Spinal cord (tissue), 10 donors: ENCODE results near the gene STPG2. TPM values are rescaled to one million over a fixed set of nuclear protein-coding genes. Genes with fewer than 3 reads are reported as not detected.
A peak's percentile ranks its signal among the peaks of the same experiment; 100 is the strongest.

Source experiments
- DNase-seq, 6 donors: peaks; one replicate each; pipeline versions ENCODE4 v3.0.0 to v3.0.0-alpha.2; 2013 to 2015; ENCODE audit warnings: low spot score in 6 of 6, low read depth in 4 of 6
- H3K27ac ChIP-seq: one replicate; pipeline ENCODE4 v1.5.1; 2013; ENCODE audit warnings: low read depth, low read length, control low read depth
- H3K27me3 ChIP-seq: one replicate; pipeline ENCODE4 v1.6.1; 2013; ENCODE audit warnings: low read length; ENCODE audit not compliant: control insufficient read depth, insufficient read depth
- H3K36me3 ChIP-seq: one replicate; pipeline ENCODE4 v1.6.1; 2013; ENCODE audit warnings: low read length; ENCODE audit not compliant: control insufficient read depth, insufficient read depth
- H3K4me1 ChIP-seq: one replicate; pipeline ENCODE4 v1.6.1; 2013; ENCODE audit warnings: low read length; ENCODE audit not compliant: control insufficient read depth, insufficient read depth
- H3K4me3 ChIP-seq: one replicate; pipeline ENCODE4 v1.5.1; 2013; ENCODE audit warnings: low read depth, low read length, control low read depth
- H3K9me3 ChIP-seq: one replicate; pipeline ENCODE4 v1.6.1; 2013; ENCODE audit warnings: low read length; ENCODE audit not compliant: control insufficient read depth, insufficient read depth
- WGBS: methylation state at CpG from one replicate; pipeline ENCODE4 v1.1.5; 2013; ENCODE audit warnings: missing lambda C conversion rate; ENCODE audit not compliant: insufficient coverage; 5-methylcytosine and 5-hydroxymethylcytosine counted together
- long read RNA-seq, 4 donors: transcript quantifications; one replicate each; lab custom pipeline, GENCODE V29; 2026
- polyA plus RNA-seq, 2 donors: library from polyadenylated mRNA; unstranded; fragments of 120-200 nt; gene quantifications; one replicate each; pipeline ENCODE4 v1.2.1, GENCODE V29; 2013; ENCODE audit not compliant: insufficient read length in 2 of 2
- total RNA-seq, 2 donors: library from RNA; depleted of rRNA in 1 of 2; stranded (reverse); fragments of 120-200 nt in 1 of 2; fragments of >200 nt in 1 of 2; gene quantifications; one replicate each; pipeline versions ENCODE4 v1.2.3 to v1.2.4, GENCODE V29; 2013 to 2014
- donor health status: healthy.

STPG2 gene
- total RNA-seq, result 1 to 10 TPM in 1 of 2 donors, under 1 TPM in 1; 0.94 to 2.7 TPM
- polyA plus RNA-seq, result under 1 TPM; 0.13 to 0.29 TPM
- long read RNA-seq, donor 1, result 0 reads
- long read RNA-seq, donor 2, result 0 reads
- long read RNA-seq, donor 3, result 0 reads
- long read RNA-seq, donor 4, result 0 reads

DNA sequence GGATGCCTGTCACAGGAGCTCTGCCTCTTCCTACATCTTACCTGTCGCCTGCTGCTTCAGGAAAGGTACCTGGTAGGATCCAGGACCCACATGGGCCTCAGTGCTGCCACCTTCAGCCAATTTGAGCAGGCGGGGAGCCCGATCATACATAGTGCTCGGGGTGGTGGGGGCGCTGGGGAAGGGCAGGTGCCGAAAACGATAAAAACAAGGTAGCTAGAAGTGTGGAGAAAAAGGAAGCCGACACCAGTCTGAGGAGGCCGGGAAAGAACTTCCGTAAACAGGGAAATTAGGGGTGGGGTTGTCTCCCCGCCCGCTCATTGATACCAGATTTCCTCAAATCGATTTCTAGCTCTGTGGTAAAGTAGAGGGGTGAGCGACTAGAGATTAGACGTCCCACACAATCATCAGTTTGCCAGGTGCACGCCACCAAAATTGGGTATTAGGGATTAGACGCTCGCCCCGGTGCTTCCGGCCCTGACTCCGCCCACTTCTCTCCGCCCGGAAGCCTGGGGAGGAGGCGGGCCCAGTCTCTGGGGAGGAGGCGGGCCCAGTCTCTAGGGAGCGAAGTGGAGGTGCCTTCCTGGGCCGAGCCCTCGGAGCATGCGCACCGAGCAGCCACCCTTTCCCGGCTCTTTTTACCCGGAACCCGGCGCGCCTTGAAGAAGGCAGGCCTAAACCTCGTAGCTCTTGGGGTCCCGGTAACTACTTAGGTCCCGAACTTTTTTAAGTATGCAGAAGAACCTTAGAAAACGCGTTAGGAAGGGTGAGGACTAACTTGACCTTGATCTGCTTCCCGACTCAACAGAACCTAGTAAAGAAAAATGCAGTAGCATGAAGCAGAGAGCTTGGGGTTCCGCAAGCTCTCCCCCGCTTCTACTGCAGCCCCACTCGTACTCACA is at the start of gene STPG2:
STPG2 (minus strand) TSS at position 476 of the 899 bp plus-strand sequence.
- no peaks in the 10 kb centered on the region for H3K9me3 ChIP-seq
- no peaks in the 10 kb centered on the region for H3K27me3 ChIP-seq
- H3K4me1 ChIP-seq, result peaks cover 10% of the 10 kb centered on the region
- WGBS, result under 1% methylated on average over 32 of the region's 44 CpGs
- H3K36me3 ChIP-seq, result no peaks in the 10 kb centered on the region
- peak within 1 kb of the TSS; percentile 86 for H3K4me3 ChIP-seq
- H3K27ac ChIP-seq, result peak within 1 kb of the TSS; percentile 85
- DNase-seq, result peak; percentile 76 to 97 (median 84)

DNA sequence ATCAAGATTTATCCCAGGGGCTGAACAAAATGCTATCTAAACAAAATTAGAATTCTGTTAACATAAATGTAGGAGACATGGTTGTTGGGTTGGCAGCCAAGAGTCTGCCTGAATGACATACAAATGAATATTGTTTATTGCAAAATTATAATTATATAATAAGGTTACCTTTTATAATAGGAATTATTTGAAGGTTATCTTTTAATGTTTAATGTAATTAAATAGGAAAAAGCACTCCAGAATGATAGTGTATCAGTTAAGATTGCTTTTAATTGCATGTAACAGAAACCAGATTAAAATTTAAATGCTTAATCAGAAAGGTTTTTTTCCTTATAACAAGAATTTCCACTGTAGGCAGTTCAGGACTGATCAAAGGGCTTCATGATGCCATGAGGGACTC is 42.0 kb upstream of the STPG2 start:
- no peak for DNase-seq
- no peaks in the 10 kb centered on the region for H3K36me3 ChIP-seq
- no peaks in the 10 kb centered on the region for H3K9me3 ChIP-seq
- H3K27ac ChIP-seq, result no peak overlapping the region
- no peak overlapping the region for H3K4me3 ChIP-seq
- no peaks in the 10 kb centered on the region for H3K4me1 ChIP-seq
- no peaks in the 10 kb centered on the region for H3K27me3 ChIP-seq

DNA sequence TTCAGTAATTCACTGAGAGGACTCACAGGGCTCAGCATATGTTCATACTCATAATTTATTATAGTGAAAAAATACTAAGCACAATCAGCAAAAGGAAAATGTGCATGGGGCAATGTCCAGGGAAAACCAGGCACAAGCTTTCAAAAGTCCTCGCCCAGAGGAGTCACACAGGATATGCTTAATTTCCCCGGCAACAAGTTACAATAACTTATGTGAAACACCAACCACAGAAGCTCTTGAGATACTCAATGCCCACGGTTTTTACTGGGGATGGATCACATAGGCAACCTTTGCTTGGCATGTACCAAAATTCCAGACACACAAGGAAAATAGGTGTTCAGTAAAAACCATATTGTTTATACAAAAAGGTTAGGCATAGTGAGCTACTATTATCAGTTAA is 38.5 kb upstream of the STPG2 start:
- no peak for DNase-seq
- Histone ChIP-seq H3K4me1 (no peaks in the 10 kb centered on the region), H3K27me3 (no peaks in the 10 kb centered on the region), H3K27ac (no peak overlapping the region), H3K4me3 (no peak overlapping the region), H3K36me3 (no peaks in the 10 kb centered on the region), H3K9me3 (no peaks in the 10 kb centered on the region)
- WGBS, result 56% methylated on average over 1 of the region's 3 CpGs

GRCh38 chr4:98179951-98180350 is 36.7 kb upstream of the STPG2 start:
- peak in 1 of 6 donors; percentile 23 for DNase-seq
- Histone ChIP-seq H3K4me1 (no peaks in the 10 kb centered on the region), H3K36me3 (no peaks in the 10 kb centered on the region), H3K27ac (no peak overlapping the region), H3K27me3 (no peaks in the 10 kb centered on the region), H3K9me3 (no peaks in the 10 kb centered on the region), H3K4me3 (no peak overlapping the region)

- H3K27me3 ChIP-seq, result no peaks in the 10 kb centered on the region
- H3K4me3 ChIP-seq, result no peak overlapping the region
- no peak overlapping the region for H3K27ac ChIP-seq
- no peaks in the 10 kb centered on the region for H3K36me3 ChIP-seq
- DNase-seq, result no peak
- no peaks in the 10 kb centered on the region for H3K4me1 ChIP-seq
- no CpG with 5 or more reads among the region's 2 CpGs for WGBS
- H3K9me3 ChIP-seq, result no peaks in the 10 kb centered on the region
Observed at GRCh38 chr4:98176531-98176930, 33.3 kb upstream of the STPG2 start.

DNA sequence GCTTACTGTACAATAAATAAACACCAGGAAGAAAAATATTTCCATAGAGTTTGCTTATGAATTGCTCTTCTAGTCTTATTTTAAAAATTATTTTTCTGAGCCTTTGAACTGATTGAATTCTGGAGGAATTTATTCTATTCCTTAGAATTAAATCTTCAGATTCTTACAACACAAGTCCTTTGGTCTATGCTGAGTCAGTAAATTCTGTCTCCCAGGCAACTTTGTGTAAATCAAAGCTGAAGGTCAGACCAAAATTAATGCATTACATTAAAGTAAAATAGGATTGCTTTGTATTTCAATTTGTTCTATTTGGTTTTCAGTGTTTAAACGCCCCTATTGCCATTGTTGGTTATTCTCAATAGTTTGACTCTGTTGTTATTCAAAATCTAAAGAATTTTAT is 26.8 kb upstream of the STPG2 start:
- no peaks in the 10 kb centered on the region for H3K36me3 ChIP-seq
- no peaks in the 10 kb centered on the region for H3K4me1 ChIP-seq
- peak in 1 of 6 donors; percentile 16 for DNase-seq
- H3K9me3 ChIP-seq, result no peaks in the 10 kb centered on the region
- WGBS, result no CpG with 5 or more reads among the region's 1 CpG
- H3K27me3 ChIP-seq, result no peaks in the 10 kb centered on the region
- no peak overlapping the region for H3K4me3 ChIP-seq
- H3K27ac ChIP-seq, result no peak overlapping the region

GRCh38 chr4:98166731-98167041 is 23.4 kb upstream of the STPG2 start:
- no peak overlapping the region for H3K27ac ChIP-seq
- no peaks in the 10 kb centered on the region for H3K36me3 ChIP-seq
- no peaks in the 10 kb centered on the region for H3K9me3 ChIP-seq
- no peak for DNase-seq
- no peaks in the 10 kb centered on the region for H3K27me3 ChIP-seq
- H3K4me1 ChIP-seq, result no peaks in the 10 kb centered on the region
- WGBS, result no CpG with 5 or more reads among the region's 2 CpGs
- no peak overlapping the region for H3K4me3 ChIP-seq

GRCh38 chr4:98166025-98166730 is 22.9 kb upstream of the STPG2 start:
- Histone ChIP-seq H3K4me1 (no peaks in the 10 kb centered on the region), H3K27ac (no peak overlapping the region), H3K27me3 (no peaks in the 10 kb centered on the region), H3K9me3 (no peaks in the 10 kb centered on the region), H3K36me3 (no peaks in the 10 kb centered on the region), H3K4me3 (no peak overlapping the region)
- 91% methylated on average over 6 of the region's 7 CpGs for WGBS
- no peak for DNase-seq

- WGBS, result no CpG with 5 or more reads among the region's 3 CpGs
- no peak for DNase-seq
- H3K27ac ChIP-seq, result no peak overlapping the region
- H3K4me1 ChIP-seq, result no peaks in the 10 kb centered on the region
- H3K4me3 ChIP-seq, result no peak overlapping the region
- no peaks in the 10 kb centered on the region for H3K36me3 ChIP-seq
- H3K27me3 ChIP-seq, result no peaks in the 10 kb centered on the region
- no peaks in the 10 kb centered on the region for H3K9me3 ChIP-seq
Observed at GRCh38 chr4:98162696-98163095, 19.4 kb upstream of the STPG2 start.
